HCT116 (cell line): Measurements from ENCODE around the gene PDCL2. TPM values are rescaled to one million over a fixed set of nuclear protein-coding genes. Genes with fewer than 3 reads are reported as not detected.

ENCODE experiments used
- ATAC-seq: fragments of 200-7000 bp; cut with Tn5 transposase; 2 replicates; pipeline ENCODE4 v1.9.1; 2020; ENCODE audit warnings: mild to moderate bottlenecking, moderate library complexity
- BruUV-seq: library from RNA; stranded (reverse); fragments of 400-500 nt; replicated peaks from 2 replicates; lab custom pipeline; 2021; lab: Mats Ljungman, UMichigan
- CTCF ChIA-PET: fragments of 300-600 bp; sonication (Branson Sonifier 250); formaldehyde crosslinking; loops from one replicate; lab custom pipeline; 2021; ENCODE audit warnings: antibody characterized with exemption; lab: Charles Lee
- POLR2A ChIA-PET: fragments of 300-600, 350-600 bp; sonication (Branson Sonifier 250); formaldehyde crosslinking; loops from one replicate; lab custom pipeline; 2021; ENCODE audit warnings: antibody characterized with exemption; lab: Charles Lee
- RAD21 ChIA-PET, 2 experiments: fragments of 300-600 bp; sonication (Branson Sonifier 250); formaldehyde crosslinking; loops; one replicate each; lab custom pipeline; 2023; ENCODE audit warnings: low total read pairs in 2 of 2; ENCODE audit not compliant: uncharacterized antibody in 2 of 2, unreplicated experiment in 2 of 2, low non-redundant PET in 1 of 2; lab: Charles Lee
- DNase-seq: peaks from one replicate; pipeline ENCODE4 v3.0.0-alpha.2; 2010; ENCODE audit warnings: low read depth, low spot score
- H2AFZ ChIP-seq: fragments of 200-600 bp; shearing (Covaris generic), sonication (generic); 2 replicates; pipeline ENCODE4 v1.6.1; 2017; ENCODE audit warnings: low read depth, mixed run types, mixed read lengths, antibody characterized with exemption, low read length; ENCODE audit not compliant: poor library complexity, severe bottlenecking
- H3K27ac ChIP-seq: 2 replicates; pipeline ENCODE4 v1.5.1; 2012; ENCODE audit warnings: low read depth, low read length
- H3K27me3 ChIP-seq: fragments of 200-600 bp; sonication (generic); 2 replicates; pipeline ENCODE4 v1.6.1; 2016; ENCODE audit warnings: mixed run types, low read length, mixed read lengths; ENCODE audit not compliant: insufficient read depth
- H3K36me3 ChIP-seq, 2 experiments: fragments of 200-500 bp in 1 of 2; fragments of 200-600 bp in 1 of 2; sonication (Bioruptor generic) in 1 of 2; sonication (generic) in 1 of 2; 2 replicates each; pipeline versions ENCODE4 v1.5.1 to v1.6.1; 2014 to 2016; ENCODE audit warnings: low read length in 2 of 2, inconsistent platforms in 1 of 2, mixed read lengths in 1 of 2, mixed run types in 1 of 2; ENCODE audit not compliant: insufficient read depth in 2 of 2, control insufficient read depth in 1 of 2
- H3K4me1 ChIP-seq, 2 experiments: fragments of 200-600 bp in 1 of 2; sonication (generic) in 1 of 2; 2 replicates each; pipeline versions ENCODE4 v1.5.1 to v1.6.1; 2012 to 2017; ENCODE audit warnings: low read length in 2 of 2, inconsistent platforms in 1 of 2, mild to moderate bottlenecking in 1 of 2, mixed read lengths in 1 of 2, mixed run types in 1 of 2, moderate library complexity in 1 of 2; ENCODE audit not compliant: insufficient read depth in 2 of 2, control insufficient read depth in 1 of 2
- H3K4me2 ChIP-seq: fragments of 200-600 bp; sonication (generic); 2 replicates; pipeline ENCODE4 v1.6.1; 2017; ENCODE audit warnings: mixed run types, low read length, mixed read lengths
- H3K4me3 ChIP-seq, 2 experiments: fragments of 200-600 bp in 1 of 2; sonication (generic) in 1 of 2; replicated peaks in 1 of 2; 2 replicates each; pipeline ENCODE4 v1.5.1; 2011 to 2016; ENCODE audit warnings: low read length in 2 of 2, control low read depth in 1 of 2, low read depth in 1 of 2, mild to moderate bottlenecking in 1 of 2, mixed read lengths in 1 of 2, mixed run types in 1 of 2
- H3K79me2 ChIP-seq: fragments of 200-600 bp; sonication (generic); 2 replicates; pipeline ENCODE4 v1.6.1; 2017; ENCODE audit warnings: mild to moderate bottlenecking, mixed run types, low read length, moderate library complexity, mixed read lengths; ENCODE audit not compliant: insufficient read depth
- H3K9ac ChIP-seq: fragments of 200-600 bp; sonication (generic); 2 replicates; pipeline ENCODE4 v1.6.1; 2016; ENCODE audit warnings: low read length, mixed read lengths
- H3K9me2 ChIP-seq: fragments of 200-600 bp; sonication (generic), shearing (Covaris generic); 2 replicates; pipeline ENCODE4 v1.6.1; 2017; ENCODE audit warnings: mixed run types, mild to moderate bottlenecking, moderate library complexity; ENCODE audit not compliant: insufficient read depth
- H3K9me3 ChIP-seq, 2 experiments: fragments of 200-500 bp in 1 of 2; fragments of 200-600 bp in 1 of 2; sonication (Bioruptor generic) in 1 of 2; sonication (generic) in 1 of 2; 2 replicates each; pipeline ENCODE4 v1.6.1; 2014 to 2017; ENCODE audit warnings: low read length in 2 of 2, mixed read lengths in 2 of 2, inconsistent platforms in 1 of 2, low read depth in 1 of 2, mild to moderate bottlenecking in 1 of 2, mixed run types in 1 of 2, moderate library complexity in 1 of 2; ENCODE audit not compliant: control insufficient read depth in 1 of 2, insufficient read depth in 1 of 2
- H4K20me1 ChIP-seq: fragments of 200-600 bp; sonication (generic), shearing (Covaris generic); 2 replicates; pipeline ENCODE4 v1.6.1; 2017; ENCODE audit warnings: mixed run types, mild to moderate bottlenecking, moderate library complexity; ENCODE audit not compliant: insufficient read depth
- ATF3 ChIP-seq: IDR thresholded peaks from 2 replicates; pipeline ENCODE4 v1.6.1; 2012
- CBX3 ChIP-seq: IDR thresholded peaks from 2 replicates; pipeline ENCODE4 v1.6.1; 2012; ENCODE audit warnings: low read depth
- ELF1 ChIP-seq: IDR thresholded peaks from 2 replicates; pipeline ENCODE4 v1.6.1; 2012; ENCODE audit warnings: low read depth, borderline replicate concordance
- EZH2phosphoT487 ChIP-seq: fragments of 200-600 bp; IDR thresholded peaks from 2 replicates; pipeline ENCODE4 v1.6.1; 2018; ENCODE audit warnings: antibody characterized with exemption, borderline replicate concordance
- JUND ChIP-seq: IDR thresholded peaks from 2 replicates; pipeline ENCODE4 v1.6.1; 2012
- POLR2A ChIP-seq: IDR thresholded peaks from 2 replicates; pipeline ENCODE4 v1.7.0; 2011; ENCODE audit warnings: borderline replicate concordance; ENCODE audit not compliant: insufficient read depth, insufficient read length; ENCODE audit errors: extremely low read depth
- RAD21 ChIP-seq: IDR thresholded peaks from 2 replicates; pipeline ENCODE4 v1.6.1; 2012; ENCODE audit warnings: low read depth, mild to moderate bottlenecking
- ZBTB33 ChIP-seq: IDR thresholded peaks from 2 replicates; pipeline ENCODE4 v1.6.1; 2011; ENCODE audit warnings: mild to moderate bottlenecking, low read length, moderate library complexity; ENCODE audit not compliant: insufficient replicate concordance; ENCODE audit errors: extremely low read depth
- ZNF274 ChIP-seq: fragments of 200-500 bp; sonication (Bioruptor generic); IDR thresholded peaks from 2 replicates; pipeline ENCODE4 v1.6.1; 2014; ENCODE audit warnings: mild to moderate bottlenecking, low read depth, low read length, inconsistent platforms
- intact Hi-C: fragments of 100-400 bp; cut with micrococcal nuclease; formaldehyde crosslinking; loops from 2 replicates; pipeline ENCODE4 v1.10.0; 2022
- total RNA-seq: library from RNA; stranded (reverse); gene quantifications from one replicate; pipeline ENCODE4 v1.2.1, GENCODE V29; 2021; ENCODE audit not compliant: unreplicated experiment

Gene PDCL2
- total RNA-seq, 1 experiment from 2014 or later, result 0.47 TPM

GRCh38 chr4:55575513-55575912 is 16.5 kb downstream of the PDCL2 start:
- RAD21 ChIA-PET, result no interaction called here
- no TSS peak for BruUV-seq
- ATAC-seq (no peak), DNase-seq (no peak)
- 0 out of 4 replicates have a peak, but pooled peaks cover 0 to 3% of the 10 kb centered on the region in 2 experiments for H3K4me1 ChIP-seq
- H3K79me2 ChIP-seq, result no peaks in the 10 kb centered on the region
- H3K36me3 ChIP-seq, result no peaks in the 10 kb centered on the region
- no peak overlapping the region for H3K4me3 ChIP-seq
- TF ChIP-seq ZNF274 (no peak), ELF1 (no peak), JUND (no peak), CBX3 (peak; percentile 92), RAD21 (no peak), EZH2phosphoT487 (no peak), ZBTB33 (no peak), POLR2A (no peak)
- H3K9ac ChIP-seq, result no peak overlapping the region
- CTCF ChIA-PET, result no interaction called here
- intact Hi-C loops, result no loop called here
- H3K27me3 ChIP-seq, result no peaks in the 10 kb centered on the region
- no peaks in the 10 kb centered on the region for H4K20me1 ChIP-seq
- peaks cover 0 to 5% of the 10 kb centered on the region in 2 experiments; a peak in 1 of 4 replicates for H3K9me3 ChIP-seq
- H2AFZ ChIP-seq, result no peak overlapping the region
- no peak overlapping the region for H3K27ac ChIP-seq
- H3K9me2 ChIP-seq, result no peaks in the 10 kb centered on the region
- no peak overlapping the region for H3K4me2 ChIP-seq
- POLR2A ChIA-PET, result no interaction called here

GRCh38 chr4:55574252-55574651 is 17.8 kb downstream of the PDCL2 start:
- no peaks in the 10 kb centered on the region for H3K79me2 ChIP-seq
- no peak overlapping the region for H3K4me3 ChIP-seq
- no peaks in the 10 kb centered on the region for H3K27me3 ChIP-seq
- ChIA-PET POLR2A (no interaction called here), RAD21 (no interaction called here), CTCF (no interaction called here)
- intact Hi-C loops, result no loop called here
- ATAC-seq, result no peak
- H3K4me2 ChIP-seq, result no peak overlapping the region
- no peaks in the 10 kb centered on the region for H3K36me3 ChIP-seq
- no peak for TF ChIP-seq ATF3
- H3K9me3 ChIP-seq, result peaks cover 0 to 5% of the 10 kb centered on the region in 2 experiments; a peak in 1 of 4 replicates
- H2AFZ ChIP-seq, result no peak overlapping the region
- H4K20me1 ChIP-seq, result no peaks in the 10 kb centered on the region
- H3K9me2 ChIP-seq, result no peaks in the 10 kb centered on the region
- no peak overlapping the region for H3K27ac ChIP-seq
- DNase-seq, result no peak
- 0 out of 4 replicates have a peak, but pooled peaks cover 0 to 3% of the 10 kb centered on the region in 2 experiments for H3K4me1 ChIP-seq
- no peak overlapping the region for H3K9ac ChIP-seq
- BruUV-seq, result no TSS peak
